ENCODE data around the gene MADCAM1.
"Not testable (repeated sequence)": the region's sequence is repeated elsewhere in the genome, so short reads cannot be mapped to it uniquely, and the experiment has no call there.

The MADCAM1 gene
- total RNA-seq: 0.19 to 0.52 (median 0.52) reads per million in 3 donors

DNA sequence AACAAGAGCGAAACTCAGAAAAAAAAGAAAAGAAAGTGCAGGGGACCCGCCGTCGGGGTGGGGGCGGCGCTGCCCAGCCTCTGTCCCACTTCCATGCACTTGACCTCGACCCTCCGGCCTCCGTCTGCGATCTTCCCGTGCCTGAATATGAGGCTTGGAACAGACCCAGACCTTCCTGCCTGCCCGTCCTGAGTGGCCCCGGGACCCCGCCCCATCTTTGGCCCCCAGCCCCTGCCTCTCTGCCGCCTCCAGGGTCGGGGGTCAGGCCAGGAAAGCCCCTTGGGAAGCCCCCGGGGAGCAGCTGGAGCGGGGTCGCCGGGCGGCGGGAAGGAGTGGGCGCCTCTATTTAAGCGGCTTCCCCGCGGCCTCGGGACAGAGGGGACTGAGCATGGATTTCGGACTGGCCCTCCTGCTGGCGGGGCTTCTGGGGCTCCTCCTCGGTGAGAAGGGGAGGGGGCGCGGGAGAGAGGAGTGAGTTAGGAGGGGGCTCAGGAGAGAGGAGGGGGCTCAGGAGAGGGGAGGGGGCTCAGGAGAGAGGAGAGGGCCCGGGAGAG lies at the start of gene MADCAM1:
Gene MADCAM1, plus strand, starts transcription at position 375 of the 554 bp plus-strand sequence. Its CDS starts 14 bp downstream, at position 389.
- Histone ChIP-seq H3K27me3 (replicated peaks; ENCODE audit: control insufficient read depth, insufficient read depth, low read length, poor library complexity, severe bottlenecking) (peaks cover 13% of the 10 kb centered on the region), H3K27ac (ENCODE audit: insufficient read depth, low read length, poor library complexity, severe bottlenecking) (no peak within 1 kb of the TSS), H3K36me3 (ENCODE audit: control insufficient read depth, insufficient read depth, low read length) (no peaks in the 10 kb centered on the region), H3K9me3 (ENCODE audit: control insufficient read depth, low read length) (no peaks in the 10 kb centered on the region), H3K4me3 (ENCODE audit: insufficient read depth, low read depth, low read length, poor library complexity, severe bottlenecking) (no peak within 1 kb of the TSS), H3K4me1 (ENCODE audit: control insufficient read depth, insufficient read depth, low read length, poor library complexity, severe bottlenecking) (peaks cover 18% of the 10 kb centered on the region)
- DNase-seq: no peak

DNA sequence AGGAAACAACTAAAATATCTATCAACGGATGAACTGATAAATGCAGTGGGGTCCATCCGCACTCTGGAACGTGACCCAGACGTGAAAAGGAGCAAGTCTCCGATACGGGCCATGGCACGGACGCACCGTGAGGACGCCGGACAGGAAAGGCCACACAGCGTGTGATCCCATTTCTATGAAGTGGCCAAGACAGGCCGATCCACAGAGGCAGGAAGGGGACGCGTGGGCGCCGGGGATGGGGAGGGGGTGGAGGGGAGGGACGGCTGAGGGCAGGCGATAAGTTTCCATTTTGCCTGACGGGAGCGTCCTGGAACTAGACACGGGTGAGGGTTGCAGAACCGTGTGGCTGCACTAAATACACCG lies 49.2 kb upstream of the MADCAM1 start:
- H3K4me1 ChIP-seq (ENCODE audit: control insufficient read depth, insufficient read depth, low read length, poor library complexity, severe bottlenecking): no peaks in the 10 kb centered on the region
- no peaks in the 10 kb centered on the region for H3K27me3 ChIP-seq (replicated peaks; ENCODE audit: control insufficient read depth, insufficient read depth, low read length, poor library complexity, severe bottlenecking)
- no peaks in the 10 kb centered on the region for H3K9me3 ChIP-seq (ENCODE audit: control insufficient read depth, low read length)
- no peak for DNase-seq
- no peak overlapping the region for H3K27ac ChIP-seq (ENCODE audit: insufficient read depth, low read length, poor library complexity, severe bottlenecking)
- H3K36me3 ChIP-seq (ENCODE audit: control insufficient read depth, insufficient read depth, low read length): no peaks in the 10 kb centered on the region
- H3K4me3 ChIP-seq (ENCODE audit: insufficient read depth, low read depth, low read length, poor library complexity, severe bottlenecking): no peak overlapping the region

DNA sequence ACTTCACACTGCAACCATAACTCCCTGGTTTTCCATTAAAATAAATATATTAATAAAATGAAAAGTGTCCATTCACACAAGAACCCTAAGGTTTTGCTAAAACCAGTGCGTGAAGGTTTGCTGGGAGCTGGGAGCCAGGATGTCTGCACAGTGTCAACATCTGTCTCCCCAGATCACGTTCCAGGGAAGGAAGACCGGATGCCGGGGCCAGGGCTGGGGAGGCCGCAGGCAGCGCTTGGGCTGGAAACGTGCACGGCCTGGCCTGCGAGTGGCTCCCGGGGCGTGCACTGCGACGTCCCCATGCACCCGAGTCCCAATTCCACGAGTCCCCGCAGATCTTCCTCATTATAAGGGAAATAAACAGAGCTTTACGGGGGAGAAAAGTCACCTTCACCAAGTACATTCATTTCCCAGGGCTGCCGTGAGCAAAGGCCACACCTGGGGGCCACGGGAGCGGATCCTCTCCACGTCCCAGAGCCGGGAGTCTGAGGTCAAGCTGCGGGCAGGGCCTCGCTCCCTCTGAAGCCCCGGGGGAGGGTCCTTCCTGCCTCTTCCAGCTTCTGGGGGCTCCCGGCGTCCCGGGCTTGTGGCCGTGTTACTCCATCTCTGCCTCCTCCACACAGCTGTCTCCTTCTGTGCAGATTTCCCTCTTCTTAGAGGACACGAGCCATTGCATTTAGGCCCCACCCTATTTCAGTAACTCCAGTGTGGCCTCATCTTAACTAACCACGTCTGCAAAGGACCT lies 48.3 kb upstream of the MADCAM1 start:
- Histone ChIP-seq H3K4me3 (ENCODE audit: insufficient read depth, low read depth, low read length, poor library complexity, severe bottlenecking) (no peak overlapping the region), H3K27ac (ENCODE audit: insufficient read depth, low read length, poor library complexity, severe bottlenecking) (no peak overlapping the region), H3K4me1 (ENCODE audit: control insufficient read depth, insufficient read depth, low read length, poor library complexity, severe bottlenecking) (no peaks in the 10 kb centered on the region), H3K36me3 (ENCODE audit: control insufficient read depth, insufficient read depth, low read length) (no peaks in the 10 kb centered on the region), H3K9me3 (ENCODE audit: control insufficient read depth, low read length) (no peaks in the 10 kb centered on the region), H3K27me3 (replicated peaks; ENCODE audit: control insufficient read depth, insufficient read depth, low read length, poor library complexity, severe bottlenecking) (no peaks in the 10 kb centered on the region)
- DNase-seq: no peak

DNA sequence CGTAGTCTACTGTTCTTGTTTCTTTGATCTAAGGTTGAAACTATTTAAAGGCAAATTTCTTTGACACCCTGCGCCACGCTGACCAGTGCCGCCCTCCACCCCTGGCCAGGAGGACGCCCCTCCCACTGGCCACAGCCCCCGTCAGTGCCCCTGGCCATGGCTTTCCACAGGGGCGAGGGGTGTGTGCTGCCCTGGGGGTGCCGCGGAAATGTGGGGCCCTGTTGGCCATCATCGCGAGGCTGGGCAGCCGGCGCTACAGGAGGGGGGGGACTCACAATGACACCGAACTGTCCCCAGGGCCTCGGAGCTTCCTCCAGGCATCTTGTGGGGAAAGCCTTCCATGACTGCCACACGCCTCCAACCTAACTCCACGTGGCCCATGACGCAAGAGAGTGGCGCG lies 46.4 kb upstream of the MADCAM1 start:
- no peaks in the 10 kb centered on the region for H3K4me1 ChIP-seq (ENCODE audit: control insufficient read depth, insufficient read depth, low read length, poor library complexity, severe bottlenecking)
- H3K27me3 ChIP-seq (replicated peaks; ENCODE audit: control insufficient read depth, insufficient read depth, low read length, poor library complexity, severe bottlenecking): no peaks in the 10 kb centered on the region
- no peaks in the 10 kb centered on the region for H3K36me3 ChIP-seq (ENCODE audit: control insufficient read depth, insufficient read depth, low read length)
- no peaks in the 10 kb centered on the region for H3K9me3 ChIP-seq (ENCODE audit: control insufficient read depth, low read length)
- no peak overlapping the region for H3K4me3 ChIP-seq (ENCODE audit: insufficient read depth, low read depth, low read length, poor library complexity, severe bottlenecking)
- no peak for DNase-seq
- no peak overlapping the region for H3K27ac ChIP-seq (ENCODE audit: insufficient read depth, low read length, poor library complexity, severe bottlenecking)

DNA sequence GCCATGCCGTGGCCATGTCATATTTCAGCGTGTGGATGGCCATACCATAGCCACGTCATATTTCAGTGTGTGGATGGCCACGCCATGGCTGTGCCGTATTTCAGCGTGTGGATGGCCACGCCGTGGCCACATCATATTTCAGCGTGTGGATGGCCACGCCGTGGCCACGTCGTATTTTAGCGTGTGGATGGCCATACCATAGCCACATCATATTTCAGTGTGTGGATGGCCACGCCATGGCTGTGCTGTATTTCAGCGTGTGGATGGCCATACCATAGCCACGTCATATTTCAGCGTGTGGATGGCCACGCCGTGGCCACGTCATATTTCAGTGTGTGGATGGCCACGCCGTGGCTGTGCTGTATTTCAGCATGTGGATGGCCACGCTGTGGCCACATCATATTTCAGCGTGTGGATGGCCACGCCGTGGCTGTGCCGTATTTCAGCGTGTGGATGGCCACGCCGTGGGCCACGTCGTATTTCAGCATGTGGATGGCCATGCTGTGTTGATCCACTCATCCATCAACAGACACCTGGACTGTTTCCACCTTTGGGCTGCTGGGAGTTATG lies 45.3 kb upstream of the MADCAM1 start:
- H3K4me3 ChIP-seq (ENCODE audit: insufficient read depth, low read depth, low read length, poor library complexity, severe bottlenecking): not testable (repeated sequence)

DNA sequence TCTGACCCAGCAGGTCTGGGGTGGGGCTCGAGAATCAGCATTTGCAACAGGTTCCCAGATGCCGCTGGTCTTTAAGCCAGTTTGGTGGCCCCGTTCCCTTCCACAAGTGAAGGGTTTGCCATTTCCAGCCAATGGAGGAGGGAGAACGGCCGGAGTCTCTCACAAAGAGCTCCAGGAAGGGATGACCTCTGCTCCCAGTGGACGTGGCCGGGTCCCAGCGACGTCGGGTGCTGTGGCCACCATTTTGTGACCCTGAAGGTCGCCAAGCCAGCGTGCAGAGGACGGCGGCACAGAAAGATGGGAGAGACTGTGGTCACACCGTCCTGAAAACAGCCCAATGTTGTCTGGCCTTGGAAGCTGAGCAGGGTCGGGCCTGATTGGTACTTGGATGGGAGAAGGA lies 43.5 kb upstream of the MADCAM1 start:
- H3K4me3 ChIP-seq (ENCODE audit: insufficient read depth, low read depth, low read length, poor library complexity, severe bottlenecking): no peak overlapping the region
- no peak for DNase-seq
- no peaks in the 10 kb centered on the region for H3K4me1 ChIP-seq (ENCODE audit: control insufficient read depth, insufficient read depth, low read length, poor library complexity, severe bottlenecking)
- no peaks in the 10 kb centered on the region for H3K9me3 ChIP-seq (ENCODE audit: control insufficient read depth, low read length)
- H3K27ac ChIP-seq (ENCODE audit: insufficient read depth, low read length, poor library complexity, severe bottlenecking): no peak overlapping the region
- H3K27me3 ChIP-seq (replicated peaks; ENCODE audit: control insufficient read depth, insufficient read depth, low read length, poor library complexity, severe bottlenecking): no peaks in the 10 kb centered on the region
- no peaks in the 10 kb centered on the region for H3K36me3 ChIP-seq (ENCODE audit: control insufficient read depth, insufficient read depth, low read length)

More for the DNA sequence above, 45.3 kb upstream of the MADCAM1 start:
- not testable (repeated sequence) for H3K4me1 ChIP-seq (ENCODE audit: control insufficient read depth, insufficient read depth, low read length, poor library complexity, severe bottlenecking); H3K27ac ChIP-seq (ENCODE audit: insufficient read depth, low read length, poor library complexity, severe bottlenecking); H3K27me3 ChIP-seq (replicated peaks; ENCODE audit: control insufficient read depth, insufficient read depth, low read length, poor library complexity, severe bottlenecking); H3K36me3 ChIP-seq (ENCODE audit: control insufficient read depth, insufficient read depth, low read length); H3K9me3 ChIP-seq (ENCODE audit: control insufficient read depth, low read length); DNase-seq

DNA sequence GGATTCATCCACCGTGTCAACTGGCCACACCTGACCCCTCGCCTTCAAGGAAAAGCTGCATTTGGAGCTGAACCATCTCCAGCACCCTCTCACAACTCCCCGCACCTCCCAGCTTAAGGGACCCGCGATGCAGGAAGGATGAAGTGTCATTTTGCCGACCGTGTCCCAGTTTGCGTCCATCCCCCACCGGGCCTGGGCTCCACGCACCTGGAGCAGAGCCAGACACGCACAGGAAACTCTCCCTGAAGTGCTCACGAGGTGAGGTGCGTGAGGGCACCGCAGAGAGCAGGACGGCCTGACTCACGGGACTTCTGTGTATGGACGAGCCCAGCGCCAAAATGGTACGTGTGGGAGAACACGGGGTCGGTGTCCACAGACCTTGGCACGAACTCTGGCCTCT lies 42.7 kb upstream of the MADCAM1 start:
- Histone ChIP-seq H3K27me3 (replicated peaks; ENCODE audit: control insufficient read depth, insufficient read depth, low read length, poor library complexity, severe bottlenecking) (no peaks in the 10 kb centered on the region), H3K9me3 (ENCODE audit: control insufficient read depth, low read length) (no peaks in the 10 kb centered on the region), H3K36me3 (ENCODE audit: control insufficient read depth, insufficient read depth, low read length) (no peaks in the 10 kb centered on the region), H3K27ac (ENCODE audit: insufficient read depth, low read length, poor library complexity, severe bottlenecking) (no peak overlapping the region), H3K4me1 (ENCODE audit: control insufficient read depth, insufficient read depth, low read length, poor library complexity, severe bottlenecking) (no peaks in the 10 kb centered on the region), H3K4me3 (ENCODE audit: insufficient read depth, low read depth, low read length, poor library complexity, severe bottlenecking) (no peak overlapping the region)
- no peak for DNase-seq

DNA sequence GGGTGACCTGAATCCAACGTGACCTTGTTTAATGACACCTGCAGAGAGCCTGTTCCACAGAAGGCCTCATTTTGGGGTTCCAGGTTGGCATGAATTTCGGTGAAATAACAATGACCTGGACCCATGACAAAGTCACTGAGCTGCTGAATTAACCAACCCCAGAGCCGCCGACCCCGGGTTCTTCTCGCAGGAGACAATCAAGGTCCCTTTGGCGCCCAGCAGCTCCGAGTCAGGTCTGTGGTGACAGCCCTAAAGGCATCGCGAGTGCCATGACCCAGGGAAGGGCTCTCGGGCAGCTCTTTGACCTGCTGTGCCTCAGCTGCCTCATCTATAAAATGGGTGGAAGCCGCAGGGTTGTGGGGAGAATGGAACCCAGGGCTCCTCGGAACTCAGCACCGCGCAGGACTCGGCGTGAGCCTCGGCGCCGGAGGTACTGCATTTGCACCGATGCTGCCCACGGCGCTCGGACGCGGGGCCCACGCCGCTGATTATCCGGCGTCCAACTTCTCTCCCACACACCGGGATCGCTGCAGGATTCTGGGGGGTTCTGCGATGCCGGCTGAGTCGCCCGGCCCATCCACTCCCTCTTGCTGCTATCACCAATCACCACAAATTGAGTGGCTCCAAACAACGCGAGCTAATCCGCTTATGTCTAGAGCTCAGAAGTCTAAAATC lies 41.1 kb upstream of the MADCAM1 start:
- Histone ChIP-seq H3K27ac (ENCODE audit: insufficient read depth, low read length, poor library complexity, severe bottlenecking) (no peak overlapping the region), H3K4me3 (ENCODE audit: insufficient read depth, low read depth, low read length, poor library complexity, severe bottlenecking) (no peak overlapping the region), H3K9me3 (ENCODE audit: control insufficient read depth, low read length) (no peaks in the 10 kb centered on the region), H3K36me3 (ENCODE audit: control insufficient read depth, insufficient read depth, low read length) (no peaks in the 10 kb centered on the region), H3K27me3 (replicated peaks; ENCODE audit: control insufficient read depth, insufficient read depth, low read length, poor library complexity, severe bottlenecking) (peaks cover 9% of the 10 kb centered on the region), H3K4me1 (ENCODE audit: control insufficient read depth, insufficient read depth, low read length, poor library complexity, severe bottlenecking) (no peaks in the 10 kb centered on the region)
- DNase-seq: no peak

DNA sequence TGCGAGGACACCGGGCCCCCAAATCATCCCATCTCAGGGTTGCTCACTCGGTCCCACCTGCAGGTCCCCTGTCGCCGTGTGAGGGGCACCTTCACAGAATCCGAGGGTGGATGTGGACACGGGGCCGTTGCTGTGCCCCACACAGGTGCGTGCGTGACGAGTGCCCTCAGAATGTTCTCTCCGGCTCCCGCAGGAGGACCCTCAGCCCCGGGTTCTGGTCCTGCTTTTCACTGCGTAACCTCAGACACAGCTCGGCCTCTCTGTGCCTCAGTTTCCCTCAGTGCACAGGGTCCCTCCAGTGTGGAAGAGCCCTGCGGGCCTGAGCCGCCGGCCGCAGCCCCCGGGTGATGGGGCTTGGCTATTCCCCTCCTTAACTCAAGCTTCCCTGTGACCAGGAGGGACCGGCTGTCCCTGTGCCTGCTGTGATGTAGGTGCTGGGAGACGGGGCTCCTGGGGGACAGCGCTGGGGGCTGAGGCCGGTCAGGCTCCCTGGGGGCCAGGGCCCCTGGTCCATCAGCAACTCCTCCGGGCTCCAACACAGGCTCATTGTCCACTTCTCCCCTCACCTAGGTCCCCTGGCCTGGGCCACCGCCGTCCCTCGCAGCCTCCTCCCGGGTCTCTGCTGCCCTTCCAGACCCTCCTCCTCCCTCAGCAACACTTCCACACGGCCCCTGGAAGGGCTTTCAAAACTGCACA lies 40.3 kb upstream of the MADCAM1 start:
- Histone ChIP-seq H3K4me1 (ENCODE audit: control insufficient read depth, insufficient read depth, low read length, poor library complexity, severe bottlenecking) (no peaks in the 10 kb centered on the region), H3K9me3 (ENCODE audit: control insufficient read depth, low read length) (no peaks in the 10 kb centered on the region), H3K27me3 (replicated peaks; ENCODE audit: control insufficient read depth, insufficient read depth, low read length, poor library complexity, severe bottlenecking) (peaks cover 10% of the 10 kb centered on the region), H3K27ac (ENCODE audit: insufficient read depth, low read length, poor library complexity, severe bottlenecking) (no peak overlapping the region), H3K4me3 (ENCODE audit: insufficient read depth, low read depth, low read length, poor library complexity, severe bottlenecking) (no peak overlapping the region), H3K36me3 (ENCODE audit: control insufficient read depth, insufficient read depth, low read length) (no peaks in the 10 kb centered on the region)
- no peak for DNase-seq
